Measurements from ENCODE around the gene OR6C70.
"Not testable (repeated sequence)": the region's sequence is repeated elsewhere in the genome, so short reads cannot be mapped to it uniquely, and the experiment has no call there.

Gene OR6C70

GRCh38 chr12:55470088-55470829 lies at the start of gene OR6C70:
OR6C70 (minus strand) TSS chr12:55470138; CDS start chr12:55470138, 0 bp downstream.
- no peak within 1 kb of the TSS for H3K27ac ChIP-seq
- no peak for DNase-seq (ENCODE audit: low read depth, low spot score)

- no peak overlapping the region for H3K27ac ChIP-seq
- DNase-seq (ENCODE audit: low read depth, low spot score), result no peak
These were observed 46.5 kb upstream of the OR6C70 start for GRCh38 chr12:55516391-55516790.

GRCh38 chr12:55515696-55516095 lies 45.8 kb upstream of the OR6C70 start:
- H3K27ac ChIP-seq, result no peak overlapping the region
- no peak for DNase-seq (ENCODE audit: low read depth, low spot score)

GRCh38 chr12:55501601-55502000 lies 31.7 kb upstream of the OR6C70 start:
- H3K27ac ChIP-seq, result no peak overlapping the region
- no peak for DNase-seq (ENCODE audit: low read depth, low spot score)

GRCh38 chr12:55499810-55500252 lies 29.9 kb upstream of the OR6C70 start:
- no peak overlapping the region for H3K27ac ChIP-seq
- DNase-seq (ENCODE audit: low read depth, low spot score), result no peak

GRCh38 chr12:55499231-55499630 lies 29.3 kb upstream of the OR6C70 start:
- no peak for DNase-seq (ENCODE audit: low read depth, low spot score)
- no peak overlapping the region for H3K27ac ChIP-seq

GRCh38 chr12:55495490-55495889 lies 25.6 kb upstream of the OR6C70 start:
- DNase-seq (ENCODE audit: low read depth, low spot score), result no peak
- H3K27ac ChIP-seq, result no peak overlapping the region

GRCh38 chr12:55492078-55492477 lies 22.1 kb upstream of the OR6C70 start, which contains the start of gene OR6C68:
OR6C68 (plus strand) TSS chr12:55492378; CDS start chr12:55492378, 0 bp downstream.
- no peak within 1 kb of the TSS for H3K27ac ChIP-seq
- DNase-seq (ENCODE audit: low read depth, low spot score), result no peak

- H3K27ac ChIP-seq; DNase-seq (ENCODE audit: low read depth, low spot score): not testable (repeated sequence)
These were observed 14.3 kb upstream of the OR6C70 start for GRCh38 chr12:55484284-55484683.

GRCh38 chr12:55479136-55479535 lies 9.2 kb upstream of the OR6C70 start:
- not testable (repeated sequence) for DNase-seq (ENCODE audit: low read depth, low spot score)

GRCh38 chr12:55472264-55472663 lies 2.3 kb upstream of the OR6C70 start:
- DNase-seq (ENCODE audit: low read depth, low spot score), result no peak
- no peak overlapping the region for H3K27ac ChIP-seq

More at GRCh38 chr12:55479136-55479535, 9.2 kb upstream of the OR6C70 start:
- not testable (repeated sequence) for H3K27ac ChIP-seq

GRCh38 chr12:55469291-55469690 lies 647 bp downstream of the OR6C70 start:
- H3K27ac ChIP-seq, result no peak overlapping the region
- no peak for DNase-seq (ENCODE audit: low read depth, low spot score)

- H3K27ac ChIP-seq, result no peak overlapping the region
- DNase-seq (ENCODE audit: low read depth, low spot score), result no peak
These were observed 2.1 kb downstream of the OR6C70 start for GRCh38 chr12:55467836-55468235.

GRCh38 chr12:55464926-55465325 lies 5.0 kb downstream of the OR6C70 start:
- not testable (repeated sequence) for DNase-seq (ENCODE audit: low read depth, low spot score); H3K27ac ChIP-seq

GRCh38 chr12:55448825-55449224 lies 21.1 kb downstream of the OR6C70 start:
- no peak overlapping the region for H3K27ac ChIP-seq
- DNase-seq (ENCODE audit: low read depth, low spot score), result no peak

GRCh38 chr12:55446326-55446725 lies 23.6 kb downstream of the OR6C70 start:
- DNase-seq (ENCODE audit: low read depth, low spot score), result no peak
- no peak overlapping the region for H3K27ac ChIP-seq

- no peak overlapping the region for H3K27ac ChIP-seq
- no peak for DNase-seq (ENCODE audit: low read depth, low spot score)
These were observed 24.6 kb downstream of the OR6C70 start for GRCh38 chr12:55445357-55445756.

GRCh38 chr12:55443776-55444175 lies 26.2 kb downstream of the OR6C70 start, which contains the start of gene OR6C2:
OR6C2 (plus strand) TSS chr12:55444076; CDS start chr12:55452214, 8,138 bp downstream.
- no peak for DNase-seq (ENCODE audit: low read depth, low spot score)
- H3K27ac ChIP-seq, result no peak within 1 kb of the TSS

GRCh38 chr12:55441233-55441632 lies 28.7 kb downstream of the OR6C70 start:
- not testable (repeated sequence) for H3K27ac ChIP-seq; DNase-seq (ENCODE audit: low read depth, low spot score)

GRCh38 chr12:55428331-55429243 lies 41.4 kb downstream of the OR6C70 start:
- no peak for DNase-seq (ENCODE audit: low read depth, low spot score)

GRCh38 chr12:55425954-55426353 lies 44.0 kb downstream of the OR6C70 start, which contains the start of gene OR6C76:
OR6C76 (plus strand) TSS chr12:55426254; CDS start chr12:55426254, 0 bp downstream.
- H3K27ac ChIP-seq, result no peak within 1 kb of the TSS
- no peak for DNase-seq (ENCODE audit: low read depth, low spot score)

More at GRCh38 chr12:55428331-55429243, 41.4 kb downstream of the OR6C70 start:
- no peak overlapping the region for H3K27ac ChIP-seq

All from epithelial cell of prostate (primary cell).